ENCODE data around the gene CYP46A1.
"Not testable (repeated sequence)": the region's sequence is repeated elsewhere in the genome, so short reads cannot be mapped to it uniquely, and the experiment has no call there.

The CYP46A1 gene

DNA sequence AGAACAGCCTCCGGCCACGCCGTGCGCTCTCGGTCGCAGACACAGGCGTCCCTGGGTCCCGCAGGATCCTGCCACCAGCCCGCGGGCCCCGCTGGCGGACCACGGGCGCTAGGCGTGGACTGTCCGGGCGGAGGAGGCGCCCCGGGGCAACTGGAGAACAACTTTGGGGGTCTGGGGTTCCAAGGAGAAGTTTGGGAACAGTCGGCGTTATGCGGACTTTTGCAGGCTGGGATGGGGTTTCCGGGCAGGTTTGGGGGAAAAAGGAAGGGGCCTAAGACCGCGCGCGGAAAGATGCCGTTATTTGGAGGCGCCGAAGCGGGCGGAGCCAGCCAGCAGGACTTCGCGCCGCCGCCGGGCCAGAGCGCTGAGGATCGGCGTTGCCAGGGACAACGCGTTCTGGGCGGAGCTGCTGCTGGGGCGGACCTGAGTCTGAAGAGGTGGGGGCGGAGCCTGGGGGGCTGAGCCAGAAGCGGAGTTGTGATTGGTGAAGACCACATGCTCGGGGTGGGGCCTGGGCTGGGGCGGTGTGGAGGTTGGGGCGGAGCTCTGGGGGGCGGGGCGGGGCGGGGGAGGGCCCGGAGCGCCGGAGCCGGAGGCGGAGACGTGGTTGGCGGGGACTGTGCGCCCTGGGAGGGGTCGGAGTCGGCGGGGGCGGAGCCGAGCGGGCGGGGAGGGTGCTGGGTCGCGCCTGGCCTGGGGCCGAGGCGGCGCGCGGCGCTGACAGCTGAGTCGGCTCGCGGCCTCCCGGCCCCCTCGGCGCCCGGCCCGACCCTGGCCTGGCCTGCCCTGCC is at the start of gene CYP46A1:
CYP46A1 (plus strand) TSS at position 680 of the 791 bp plus-strand sequence. CDS start 120 bp downstream, outside the sequence.
- DNase-seq = peak; percentile 99

- DNase-seq = no peak
These were observed 49.7 kb upstream of the CYP46A1 start for GRCh38 chr14:99634443-99634842.

DNA sequence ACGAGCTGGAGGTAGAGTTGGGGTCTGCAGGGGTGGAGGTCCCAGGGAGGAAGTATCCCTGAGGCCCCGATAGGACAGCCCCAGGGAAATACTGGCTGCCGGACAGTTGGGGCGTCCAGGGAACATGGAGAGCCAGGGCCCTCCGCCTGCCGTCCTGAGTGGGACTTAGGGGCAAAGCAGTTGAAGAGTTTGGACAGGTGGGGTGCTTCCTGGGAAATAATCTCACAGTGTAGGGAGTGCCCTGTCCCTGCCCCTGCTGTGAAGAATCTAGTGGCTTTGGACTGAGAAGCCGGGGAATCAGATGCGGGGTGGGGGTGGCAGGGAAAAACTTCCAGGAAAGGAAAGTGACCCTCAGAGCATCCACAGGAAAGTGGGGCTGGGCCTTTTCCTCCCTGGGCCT is 49.0 kb upstream of the CYP46A1 start:
- DNase-seq = no peak

GRCh38 chr14:99636487-99636886 is 47.6 kb upstream of the CYP46A1 start:
- DNase-seq = no peak

DNA sequence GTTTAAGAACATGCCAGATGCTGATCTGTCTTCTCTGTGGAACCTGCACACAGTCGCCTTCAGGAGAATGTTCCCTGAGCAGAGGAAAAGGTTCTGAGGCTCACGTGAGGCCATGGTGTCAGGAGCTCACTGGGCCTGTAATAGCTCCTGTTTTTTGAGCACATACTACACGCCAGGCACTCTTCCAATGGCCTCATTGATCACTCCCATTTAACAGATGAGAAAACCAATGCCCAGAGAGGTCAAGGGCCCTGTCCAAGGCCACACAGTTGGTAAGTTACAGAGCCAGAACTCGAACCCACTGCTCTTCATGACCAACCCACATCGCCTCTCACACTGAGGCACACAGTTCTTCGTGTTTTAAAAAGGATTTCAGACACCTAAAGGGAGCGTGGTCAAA is 46.5 kb upstream of the CYP46A1 start:
- DNase-seq = no peak

DNA sequence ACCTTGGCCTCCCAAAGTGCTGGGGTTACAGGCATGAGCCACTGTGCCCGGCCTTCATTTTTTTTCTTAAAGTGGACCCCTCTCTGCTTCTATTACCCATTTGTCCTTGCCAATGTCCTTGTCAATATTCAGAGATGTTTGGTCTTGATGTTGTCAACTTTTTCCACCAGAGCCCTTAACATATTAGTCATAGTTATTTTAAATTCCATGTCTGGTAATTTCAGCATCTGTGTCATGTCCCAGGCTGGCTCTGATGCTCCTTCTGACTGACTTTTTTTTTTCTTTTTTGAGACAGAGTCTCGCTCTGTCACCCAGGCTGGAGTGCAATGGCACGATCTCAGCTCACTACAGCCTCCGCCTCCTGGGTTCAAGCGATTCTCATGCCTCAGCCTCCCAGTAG is 41.3 kb upstream of the CYP46A1 start:
- not testable (repeated sequence) for DNase-seq

DNA sequence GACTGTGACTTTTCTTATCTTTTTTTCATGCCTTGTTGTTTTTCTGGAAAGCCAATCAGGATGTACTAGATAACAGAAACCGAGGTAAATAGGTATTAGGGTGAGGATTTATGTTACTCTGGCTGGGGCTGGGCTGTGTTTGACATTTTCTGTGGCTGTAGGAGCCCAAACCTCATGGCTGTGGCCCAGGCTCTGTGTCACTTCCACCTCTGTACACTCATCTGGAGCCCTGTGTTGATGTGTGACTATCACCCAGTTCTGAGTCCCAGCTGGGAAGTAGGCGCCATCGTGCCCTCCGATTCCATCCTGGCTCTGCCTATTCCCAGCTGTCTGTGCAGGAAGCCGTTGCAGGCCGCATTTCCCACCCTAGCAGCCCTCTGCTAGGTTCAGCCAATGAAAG is 40.8 kb upstream of the CYP46A1 start:
- DNase-seq = no peak

DNA sequence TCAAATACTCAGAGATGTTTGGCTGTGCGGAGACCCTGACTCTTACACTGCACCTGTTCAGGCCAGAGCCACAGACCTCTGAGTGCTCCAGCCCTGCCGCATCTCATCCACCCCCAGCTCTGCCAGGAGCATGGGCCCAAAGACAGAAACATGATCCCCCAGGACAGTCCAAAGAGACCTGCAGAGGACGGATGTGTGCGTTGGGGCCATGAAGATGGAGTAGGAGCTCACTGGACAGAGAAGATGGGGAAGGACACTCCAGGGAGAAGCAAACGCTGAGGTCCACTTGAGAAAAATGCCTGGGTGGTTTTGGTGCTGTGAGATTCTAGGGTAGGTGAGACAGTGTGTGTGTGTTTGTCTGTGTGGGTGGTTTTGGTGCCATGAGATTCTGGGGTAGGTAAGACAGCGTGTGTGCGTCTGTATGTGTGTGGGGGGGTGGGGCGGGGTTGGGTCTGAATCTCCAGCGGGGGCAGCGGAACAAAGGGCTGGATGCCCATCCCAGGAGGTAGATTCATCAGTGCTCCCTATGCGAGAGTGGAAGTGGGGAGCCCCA is 40.0 kb upstream of the CYP46A1 start:
- DNase-seq = no peak

- no peak for DNase-seq
These were observed 39.2 kb upstream of the CYP46A1 start, which contains the start of gene HHIPL1 for GRCh38 chr14:99644723-99645544. TSS of gene HHIPL1 (plus strand) at chr14:99645129. CDS start at chr14:99645208, 79 bp downstream.

GRCh38 chr14:99645545-99646505 is 38.3 kb upstream of the CYP46A1 start:
- no peak for DNase-seq

GRCh38 chr14:99647411-99647810 is 36.7 kb upstream of the CYP46A1 start:
- no peak for DNase-seq

GRCh38 chr14:99648027-99648784 is 35.9 kb upstream of the CYP46A1 start:
- no peak for DNase-seq

- DNase-seq = no peak
These were observed 34.9 kb upstream of the CYP46A1 start for GRCh38 chr14:99649219-99649618.

DNA sequence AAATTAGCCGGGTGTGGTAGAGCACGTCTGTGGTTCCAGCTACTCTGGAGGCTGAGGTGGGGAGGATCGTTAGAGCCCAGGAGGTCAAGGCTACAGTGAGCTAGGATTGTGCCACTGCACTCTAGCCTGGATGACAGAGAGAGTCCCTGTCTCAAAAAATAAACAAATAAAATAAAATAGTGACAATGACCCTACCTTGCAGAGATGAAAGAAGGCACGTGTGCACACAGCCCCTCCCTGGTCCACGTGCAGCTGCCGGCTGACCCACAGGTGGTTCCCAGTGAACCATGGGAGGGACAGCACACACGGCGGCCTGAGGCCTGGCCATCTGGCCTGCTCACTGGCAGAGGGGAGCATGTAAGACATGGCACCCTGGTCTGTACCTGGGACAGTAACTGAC is 34.5 kb upstream of the CYP46A1 start:
- no peak for DNase-seq

DNA sequence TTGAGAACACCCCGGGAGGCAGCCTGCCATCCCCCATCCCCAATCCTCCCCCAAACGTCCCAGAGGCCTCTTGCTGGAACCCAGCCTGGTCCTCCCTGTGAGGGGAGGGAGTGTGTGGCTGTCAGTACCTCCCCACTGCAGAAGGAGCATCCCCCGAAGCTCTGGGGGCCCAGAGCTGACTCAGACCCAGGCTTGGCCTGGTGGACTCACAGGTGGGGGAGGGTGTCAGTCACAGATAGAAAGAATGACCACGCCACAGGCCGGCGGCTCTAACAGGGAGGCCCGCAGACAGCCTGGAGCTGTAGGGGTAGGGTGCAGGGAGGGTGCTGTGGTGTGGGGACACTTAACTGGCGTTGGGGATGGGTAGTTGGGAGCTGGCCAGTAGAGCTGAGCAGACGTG is 33.9 kb upstream of the CYP46A1 start:
- no peak for DNase-seq

- DNase-seq = no peak
These were observed 31.9 kb upstream of the CYP46A1 start for GRCh38 chr14:99651953-99652746.

GRCh38 chr14:99654235-99654985 is 29.7 kb upstream of the CYP46A1 start:
- no peak for DNase-seq

GRCh38 chr14:99655521-99655920 is 28.6 kb upstream of the CYP46A1 start:
- no peak for DNase-seq

DNA sequence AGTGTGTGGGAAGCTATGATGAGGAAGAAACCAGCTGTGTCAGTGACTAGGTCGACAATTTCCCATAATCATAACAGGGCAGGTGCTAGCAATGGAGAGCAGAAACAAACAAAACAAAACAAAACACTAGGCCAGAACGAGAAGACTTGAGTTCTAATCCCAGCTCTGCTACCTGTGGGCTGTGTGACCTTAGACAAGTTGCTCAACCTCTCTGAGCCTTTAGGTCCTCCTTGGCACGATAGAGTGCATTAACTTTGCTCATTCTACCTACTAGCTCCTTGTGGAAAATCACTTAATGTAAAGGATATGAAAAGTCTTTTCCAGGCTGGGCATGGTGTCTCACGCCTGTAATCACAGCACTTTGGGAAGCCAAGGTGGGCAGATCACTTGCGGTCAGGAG is 27.9 kb upstream of the CYP46A1 start:
- no peak for DNase-seq

GRCh38 chr14:99657645-99658155 is 26.4 kb upstream of the CYP46A1 start:
- no peak for DNase-seq
